Inflammatory macrophage (primary cell): ENCODE results near the gene SMCR8.
"Not testable (repeated sequence)": the region's sequence is repeated elsewhere in the genome, so short reads cannot be mapped to it uniquely, and the experiment has no call there.

ENCODE experiments used
- DNase-seq, 2 donors: peaks; one replicate each; pipeline ENCODE4 v3.0.0-alpha.2; 2020 to 2022

Gene SMCR8

DNA sequence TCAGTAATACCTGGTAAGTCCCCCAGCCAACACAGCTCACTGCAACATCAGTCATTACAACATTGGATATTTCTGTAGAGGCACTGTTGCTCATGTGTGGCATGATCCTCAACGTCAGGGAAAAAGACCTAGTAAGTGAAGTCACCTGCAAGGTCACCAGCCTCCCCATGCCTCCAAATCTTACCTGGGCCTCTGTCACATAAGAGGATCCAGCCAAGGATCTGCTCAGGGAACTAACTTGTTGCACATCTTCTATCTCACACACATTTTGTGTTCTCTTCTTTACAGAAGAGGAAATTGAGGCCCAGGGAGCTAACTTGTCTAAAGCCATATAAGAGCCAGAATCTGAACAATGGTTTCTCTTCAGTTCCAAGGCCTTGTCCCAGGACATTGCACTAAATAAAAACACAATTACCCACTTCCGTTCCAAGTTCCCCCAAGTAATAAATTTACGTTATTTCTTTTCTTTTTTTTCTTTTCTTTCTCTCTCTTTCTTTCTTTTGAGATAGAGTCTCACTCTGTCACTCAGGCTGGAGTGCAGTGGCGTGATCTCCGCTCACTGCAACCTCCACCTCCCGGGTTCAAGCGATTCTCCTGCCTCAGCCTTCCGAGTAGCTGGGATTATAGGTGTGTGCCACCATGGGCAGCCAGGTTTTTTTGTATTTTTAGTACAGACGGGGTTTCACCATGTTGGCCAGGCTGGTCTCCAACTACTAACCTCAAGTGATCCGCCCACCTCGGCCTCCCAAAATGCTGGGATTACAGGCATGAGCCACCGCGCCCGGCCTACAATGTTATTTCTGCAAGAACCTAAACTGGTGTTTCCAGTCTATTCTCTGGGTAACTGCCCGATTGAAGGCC is 47.0 kb downstream of the SMCR8 start:
- DNase-seq, result no peak

- no peak for DNase-seq
Measured at GRCh38 chr17:18362698-18363100, 47.6 kb downstream of the SMCR8 start.

GRCh38 chr17:18363101-18364049 is 48.3 kb downstream of the SMCR8 start, which contains the start of gene SHMT1:
Gene SHMT1, minus strand, starts transcription at chr17:18363550. Its CDS starts 7,569 bp downstream, at chr17:18355981.
- DNase-seq, result peak; percentile 85 to 93

DNA sequence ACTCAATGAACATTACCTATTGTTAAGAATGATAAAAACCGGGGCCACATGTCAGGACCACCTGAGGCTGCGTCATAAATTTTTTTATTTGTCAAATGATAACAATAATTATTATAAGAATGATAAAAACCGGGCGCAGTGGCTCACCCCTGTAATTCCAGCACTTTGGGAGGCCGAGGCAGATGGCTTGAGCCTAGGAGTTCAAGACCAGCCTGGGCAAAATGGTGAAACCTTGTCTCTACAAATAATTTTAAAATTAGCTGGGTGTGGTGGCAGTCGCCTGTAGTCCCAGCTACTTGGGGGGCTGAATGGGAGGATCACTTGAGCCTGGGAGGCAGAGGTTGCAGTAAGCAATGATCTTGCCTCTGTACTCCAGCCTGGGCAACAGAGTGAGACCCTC is 49.1 kb downstream of the SMCR8 start:
- DNase-seq, result no peak

- DNase-seq, result no peak
Measured at GRCh38 chr17:18368946-18369345, 53.9 kb downstream of the SMCR8 start.

- DNase-seq, result no peak
Measured at GRCh38 chr17:18370761-18371160, 55.7 kb downstream of the SMCR8 start.

GRCh38 chr17:18371455-18371854 is 56.4 kb downstream of the SMCR8 start:
- DNase-seq, result no peak

- not testable (repeated sequence) for DNase-seq
Measured at GRCh38 chr17:18373181-18373580, 58.1 kb downstream of the SMCR8 start.

GRCh38 chr17:18374216-18374615 is 59.1 kb downstream of the SMCR8 start:
- no peak for DNase-seq
